HG03520 (cell line): ENCODE measurements around the gene SLC7A11.

Experiments
- ATAC-seq: cut with Tn5 transposase; IDR thresholded peaks from one replicate; pipeline ENCODE4 v1.9.1; 2021; ENCODE audit warnings: mild to moderate bottlenecking, moderate library complexity; ENCODE audit not compliant: unreplicated experiment

Gene SLC7A11

DNA sequence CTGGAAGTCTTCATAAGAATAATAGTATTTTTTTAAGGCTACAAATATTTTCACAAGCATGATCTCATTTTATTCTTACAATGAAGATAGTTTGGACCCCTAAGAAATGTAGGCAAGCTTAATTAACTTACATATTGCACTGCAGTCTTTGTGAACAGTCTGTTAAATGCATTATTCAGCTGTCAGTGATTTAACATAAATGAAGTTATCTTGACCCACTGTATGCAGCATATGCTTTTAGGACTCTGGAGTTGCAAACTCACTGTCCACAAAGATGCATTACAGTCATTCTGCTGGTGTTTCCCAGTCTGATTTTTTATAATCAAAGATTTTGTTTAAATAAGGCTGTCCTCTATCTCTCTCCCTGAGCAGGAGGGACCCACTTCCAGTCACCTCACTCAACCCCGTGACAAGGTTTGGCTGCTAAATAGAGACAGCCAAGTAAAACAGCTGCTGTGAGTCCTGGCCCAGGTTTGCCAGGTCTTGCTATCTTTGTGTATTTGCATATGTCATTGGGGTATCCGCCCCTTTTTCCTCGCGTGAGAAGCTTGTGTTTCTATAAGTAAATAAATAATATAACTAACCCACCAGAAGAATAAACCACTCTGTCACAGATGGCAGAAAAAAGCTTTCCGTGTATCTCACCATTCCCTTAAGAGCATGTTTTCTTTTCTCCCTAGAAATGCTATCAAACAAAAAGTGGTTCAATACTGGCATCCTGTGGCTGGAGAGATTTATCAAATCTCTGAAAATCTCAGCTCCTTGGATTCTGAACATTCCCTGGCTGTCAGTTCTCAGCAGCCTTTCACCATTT is 67.0 kb downstream of the SLC7A11 start:
- no peak for ATAC-seq

DNA sequence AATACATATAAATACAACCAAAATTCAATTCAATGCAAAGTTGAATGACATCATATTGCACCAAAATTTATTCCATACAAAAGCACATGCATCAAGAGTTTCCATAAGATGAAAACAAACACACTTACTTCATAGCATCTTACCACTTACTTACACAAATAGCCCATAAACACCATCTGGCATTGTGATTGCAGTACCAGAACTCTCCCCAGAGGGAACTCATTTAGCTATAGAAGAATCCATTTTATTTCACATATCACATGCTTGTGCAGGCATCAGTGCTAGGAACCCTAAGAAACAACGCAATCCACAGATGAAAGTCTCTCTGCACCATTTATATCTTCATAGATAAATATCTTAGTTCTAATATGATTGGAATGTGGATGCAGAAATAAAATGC is 77.9 kb downstream of the SLC7A11 start:
- ATAC-seq = no peak

DNA sequence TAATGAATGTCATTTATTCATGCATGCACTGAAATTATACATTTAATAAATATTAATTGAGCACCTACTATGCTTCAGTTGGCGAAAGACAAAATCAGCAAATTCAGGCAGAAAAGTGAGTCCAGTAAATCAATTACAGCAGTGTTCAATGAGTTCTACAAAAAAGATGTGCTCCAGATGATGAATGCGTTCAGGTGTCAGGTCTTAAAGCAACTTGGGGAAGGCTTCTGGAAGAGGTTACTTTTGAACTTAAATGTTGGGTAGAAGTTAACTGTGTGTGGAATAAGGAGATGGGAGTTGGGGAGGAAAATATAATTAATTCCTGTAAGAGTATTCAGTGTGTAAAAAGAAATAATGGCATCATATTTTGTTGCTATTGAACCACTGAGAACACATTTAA is 79.0 kb downstream of the SLC7A11 start:
- ATAC-seq = no peak

DNA sequence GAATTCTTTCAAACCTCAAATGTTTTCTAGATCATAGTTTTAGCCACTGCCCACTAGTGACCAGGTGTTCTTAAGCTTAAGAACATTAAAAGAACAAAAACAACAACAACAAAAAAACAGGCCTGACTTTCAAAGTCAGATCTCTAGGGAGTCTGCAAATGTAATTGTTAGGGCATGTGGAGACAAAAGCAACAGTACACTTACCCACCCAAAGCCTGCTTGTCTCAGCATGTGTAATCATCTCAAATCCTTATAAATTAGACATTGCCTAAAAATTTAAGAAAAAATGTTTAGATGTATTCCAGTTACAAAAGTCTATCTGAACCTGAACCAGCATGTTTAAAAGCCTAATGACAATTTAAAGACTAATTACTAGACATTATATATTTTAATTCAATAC is 79.9 kb downstream of the SLC7A11 start:
- ATAC-seq = no peak

DNA sequence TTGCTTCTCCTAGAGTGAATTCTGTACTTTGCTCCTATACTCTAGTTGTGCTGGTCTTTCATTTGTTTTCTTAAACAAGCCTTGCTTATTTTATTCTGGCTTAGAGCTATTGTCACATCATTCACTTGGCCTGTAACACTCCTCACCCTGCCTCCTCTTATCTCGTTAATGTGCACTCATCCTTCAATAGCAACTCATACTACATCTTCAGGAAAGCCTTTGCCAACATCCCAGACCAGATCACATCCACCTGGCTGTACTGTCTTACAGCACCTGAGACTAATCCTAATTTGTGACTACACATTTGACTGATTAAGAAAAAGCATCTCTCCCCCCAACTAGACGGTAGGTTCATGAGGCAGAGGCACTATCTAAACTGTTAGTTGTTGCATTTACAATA is 80.8 kb downstream of the SLC7A11 start:
- ATAC-seq = no peak

DNA sequence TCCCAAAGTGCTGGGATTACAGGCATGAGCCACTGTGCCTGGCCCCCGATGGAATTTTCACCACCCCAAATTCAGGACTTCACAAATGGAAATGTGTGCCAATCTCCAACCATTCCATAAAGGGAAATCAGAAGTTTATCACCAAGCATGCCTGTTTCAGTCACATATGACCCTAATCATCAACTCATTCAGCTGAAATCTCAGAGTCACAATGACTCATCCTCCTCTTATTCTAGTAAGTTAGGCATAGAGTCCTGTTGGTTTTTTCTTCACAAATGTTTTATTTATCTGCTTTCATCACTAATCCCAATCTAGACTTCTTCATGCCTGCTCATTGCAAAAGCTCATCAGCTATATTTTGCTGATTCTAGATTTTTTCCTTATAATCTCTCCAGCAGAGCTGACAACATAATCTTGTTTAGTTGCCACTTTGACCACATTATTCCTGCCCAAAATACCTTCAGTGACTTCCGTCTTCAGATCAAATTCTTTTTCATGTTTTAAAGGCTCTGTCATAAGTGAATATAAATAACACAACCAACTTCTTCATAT is 83.3 kb downstream of the SLC7A11 start:
- ATAC-seq = no peak

DNA sequence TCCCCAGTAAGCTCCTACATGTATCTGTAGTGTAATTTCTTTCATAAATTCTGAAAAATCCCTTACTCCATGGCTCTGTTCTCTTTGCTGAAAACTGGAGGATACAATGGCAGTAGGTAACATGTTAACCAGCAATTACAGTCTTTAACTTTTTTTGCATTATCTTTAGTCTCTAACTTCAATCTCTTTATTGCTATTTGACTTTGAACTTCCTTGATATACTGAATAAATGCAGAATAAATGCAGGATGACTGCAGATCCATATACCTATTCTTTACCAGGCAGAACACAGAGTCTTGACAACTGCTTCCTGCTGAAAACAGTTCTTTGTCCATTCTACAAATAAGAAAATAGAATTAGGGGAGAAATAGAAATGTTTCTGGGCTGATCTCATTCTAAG is 101.3 kb downstream of the SLC7A11 start:
- ATAC-seq = no peak

DNA sequence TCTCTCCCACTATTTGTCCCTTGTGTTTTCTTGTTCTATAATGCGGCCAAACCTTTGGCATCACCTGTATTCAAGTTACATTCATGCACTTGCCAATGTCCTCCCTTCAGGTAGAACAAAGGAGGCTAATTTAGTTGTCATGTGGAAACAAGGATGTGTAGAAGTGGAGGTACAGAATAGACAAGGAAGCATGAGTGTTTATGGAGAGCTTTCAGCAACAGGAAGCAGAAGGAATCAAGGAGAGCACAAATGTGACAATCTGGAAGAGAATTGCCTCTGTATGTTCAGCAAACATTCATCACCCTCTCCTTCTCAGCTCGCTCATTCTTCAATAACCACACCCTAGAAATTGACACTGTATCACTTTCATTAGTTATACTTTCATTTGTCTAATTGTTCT is 103.4 kb downstream of the SLC7A11 start:
- ATAC-seq = no peak

DNA sequence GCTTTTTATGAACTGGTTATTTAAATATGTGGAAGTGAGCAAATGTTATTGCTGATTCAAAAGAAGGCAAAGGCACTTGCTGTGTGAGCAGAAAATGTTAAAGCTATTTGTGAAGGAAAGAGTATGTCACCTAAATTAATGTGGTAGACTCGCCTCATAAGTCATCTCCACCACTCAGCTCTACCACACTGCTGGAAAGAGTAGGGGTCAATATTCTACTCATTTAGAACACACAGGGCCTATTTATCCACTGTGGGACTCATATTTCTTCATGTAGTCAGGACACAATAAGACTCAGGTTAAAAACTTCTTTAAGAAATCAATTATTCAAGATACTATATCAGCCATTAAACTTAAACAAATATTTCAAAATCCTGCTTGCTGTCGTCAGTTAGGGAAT is 106.5 kb downstream of the SLC7A11 start:
- no peak for ATAC-seq

DNA sequence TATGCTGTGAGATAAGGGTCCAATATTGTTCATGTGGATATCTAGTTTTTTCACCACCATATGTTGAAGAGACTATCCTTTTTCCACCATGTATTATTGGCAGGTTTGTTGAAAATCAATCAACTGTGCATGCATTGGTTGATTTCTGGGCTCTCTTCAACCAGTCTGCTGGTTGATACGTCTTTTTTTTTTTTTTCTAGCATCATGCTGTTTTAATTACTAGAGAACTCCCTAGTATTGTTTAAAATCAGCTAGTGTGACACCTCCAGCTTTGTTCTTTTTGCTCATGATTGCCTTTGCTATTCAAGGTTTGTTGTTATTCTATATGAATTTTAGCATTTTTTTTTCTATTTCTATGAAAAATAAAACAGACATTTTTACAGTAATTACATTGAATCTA is 123.9 kb downstream of the SLC7A11 start:
- ATAC-seq = no peak

DNA sequence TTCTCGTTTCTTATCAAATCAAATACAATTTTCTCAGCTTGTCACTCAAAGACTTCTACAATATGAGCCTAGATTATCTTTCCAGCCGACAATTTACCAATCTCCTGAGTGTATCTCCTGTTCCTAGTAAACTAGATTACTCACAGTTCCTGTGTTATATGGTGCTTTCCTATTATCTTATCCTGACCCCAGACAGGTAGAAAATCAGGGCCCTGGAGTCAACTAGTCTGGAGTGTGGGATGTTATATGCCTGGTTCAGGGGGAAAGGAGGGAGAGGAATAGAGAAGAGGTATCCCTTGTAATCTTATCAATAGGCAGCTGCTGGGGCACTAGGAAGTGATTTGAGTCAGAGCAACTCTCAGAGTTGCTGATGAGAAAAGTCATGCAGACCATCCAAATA is 127.1 kb downstream of the SLC7A11 start:
- ATAC-seq = no peak

DNA sequence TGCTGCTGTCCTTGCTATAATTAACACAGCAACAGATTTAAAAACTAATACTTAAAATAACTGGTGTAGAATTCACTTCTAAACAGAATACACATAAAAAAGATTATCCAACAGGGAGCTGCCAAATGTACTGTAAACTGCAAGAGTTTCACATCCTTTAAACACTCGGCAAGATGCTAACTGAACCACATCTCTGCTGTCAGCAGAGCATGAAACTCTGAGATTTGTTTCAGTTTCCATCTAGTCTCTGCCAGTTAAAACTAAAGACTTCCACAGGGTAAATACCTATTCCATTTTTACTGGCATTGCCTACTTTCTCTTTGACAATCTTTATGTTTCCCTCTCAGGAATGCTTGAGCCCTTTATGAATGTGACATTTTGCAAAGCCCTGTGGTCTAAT is 127.7 kb downstream of the SLC7A11 start:
- ATAC-seq = peak; percentile 100
